NCI-H1694 (cell line): Measurements from ENCODE around the gene MTHFD1L.

Source experiments
- DNase-seq: peaks from one replicate; lab custom pipeline; 2025; lab: John Stamatoyannopoulos, UW

The MTHFD1L gene

DNA sequence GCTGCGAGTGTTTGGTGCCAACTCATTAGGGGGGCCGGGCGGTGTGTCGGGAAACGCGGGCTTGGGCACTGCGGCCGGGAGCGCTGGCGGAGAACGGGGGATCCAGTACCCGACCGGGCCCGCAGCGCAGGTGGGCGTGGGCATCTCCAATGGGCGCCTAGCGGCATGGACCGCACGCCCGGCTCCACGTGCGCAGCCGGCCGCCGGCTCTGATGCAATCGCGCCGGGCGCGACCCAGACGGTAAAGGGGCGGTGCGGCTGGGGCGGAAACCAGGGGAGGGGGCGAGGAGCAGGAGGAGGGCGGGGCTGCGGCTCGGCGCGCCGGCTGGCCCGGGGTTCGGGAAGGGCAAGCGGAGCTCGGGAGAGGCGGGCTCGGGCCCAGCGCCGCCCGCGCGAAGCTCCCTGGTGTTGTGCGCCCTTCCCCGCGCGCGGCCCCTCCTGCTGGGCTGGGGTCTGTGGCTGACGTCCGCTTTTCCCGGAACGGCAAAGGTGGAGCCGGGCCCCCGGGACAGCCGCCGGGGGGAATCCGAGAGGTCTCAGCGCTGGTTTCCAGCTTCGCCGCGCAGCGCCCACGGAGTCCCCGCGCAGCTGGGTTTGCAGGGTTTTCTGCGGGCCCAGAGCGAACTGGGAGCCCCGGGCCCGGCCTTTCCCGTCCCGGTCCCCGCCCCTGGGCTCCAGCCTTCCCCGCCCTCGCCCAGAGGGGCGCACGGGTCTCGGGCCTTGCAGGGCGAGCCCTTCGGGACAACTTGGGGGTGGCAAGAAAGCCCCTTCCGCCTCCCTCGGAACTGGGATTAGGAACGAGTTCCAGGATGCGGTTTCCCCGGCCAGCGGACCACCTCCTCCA is 867 bp downstream of the MTHFD1L start:
- DNase-seq: peak; percentile 17

DNA sequence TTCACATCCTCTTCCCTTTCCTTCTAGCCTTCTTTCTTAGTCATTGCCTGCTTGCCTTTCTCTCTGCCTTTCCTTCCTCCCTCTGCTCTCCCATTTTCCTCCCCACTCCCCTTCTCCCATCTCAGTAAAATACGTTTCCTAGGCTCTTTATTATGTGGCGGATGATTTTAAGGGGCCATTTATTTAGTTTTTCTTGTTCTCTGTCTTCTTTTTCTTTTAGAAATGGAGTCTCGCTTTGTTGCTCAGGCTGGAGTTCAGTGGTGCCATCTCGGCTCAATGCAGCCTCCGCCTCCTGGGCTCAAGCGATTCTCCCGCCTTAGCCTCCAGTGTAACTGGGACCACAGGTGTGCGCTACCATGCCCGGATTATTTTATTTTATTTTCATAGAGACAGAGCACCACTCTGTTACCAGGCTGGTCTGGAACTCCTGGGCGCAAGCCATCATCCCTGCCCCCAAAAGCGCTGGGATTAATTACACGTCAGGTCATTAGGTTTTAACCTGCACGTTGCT is 1.5 kb downstream of the MTHFD1L start:
- no peak for DNase-seq

DNA sequence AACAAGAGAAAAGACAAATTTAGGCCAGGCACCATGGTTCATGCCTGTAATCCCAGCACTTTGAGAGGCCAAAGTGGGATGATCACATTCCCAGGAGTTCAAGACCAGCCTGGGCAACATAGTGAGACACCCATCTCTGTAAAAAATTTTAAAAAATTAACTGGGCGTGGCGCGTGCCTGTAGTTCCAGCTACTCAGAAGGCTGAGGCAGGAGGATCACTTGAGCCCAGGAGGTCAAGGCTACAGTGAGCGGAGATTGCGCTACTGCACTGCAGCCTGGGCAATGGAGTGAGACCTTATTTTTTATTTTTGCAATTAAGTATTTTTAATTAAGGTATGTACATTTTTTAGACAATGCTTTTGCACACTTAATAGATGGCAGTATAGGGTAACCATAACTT is 3.3 kb downstream of the MTHFD1L start:
- no peak for DNase-seq

DNA sequence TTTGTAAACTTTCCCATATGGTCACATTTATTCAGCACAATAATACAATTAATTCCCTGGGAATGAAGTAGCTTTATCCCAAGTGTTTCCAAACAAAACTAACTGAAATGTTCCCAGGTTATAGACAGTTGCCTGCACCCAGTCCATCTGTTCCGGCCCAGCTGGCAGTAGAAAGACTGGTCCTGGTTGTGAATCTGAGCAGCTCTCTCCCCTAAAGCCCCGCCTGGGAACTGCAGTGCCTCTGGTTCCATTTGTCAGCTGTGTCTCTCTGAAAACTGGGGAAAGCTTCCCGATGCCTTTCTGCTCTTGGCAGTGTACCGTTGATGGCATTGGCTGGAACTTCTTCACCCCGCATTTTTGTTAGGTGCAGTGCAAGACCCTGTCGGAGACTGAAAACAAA is 8.7 kb downstream of the MTHFD1L start:
- peak; percentile 76 for DNase-seq

DNA sequence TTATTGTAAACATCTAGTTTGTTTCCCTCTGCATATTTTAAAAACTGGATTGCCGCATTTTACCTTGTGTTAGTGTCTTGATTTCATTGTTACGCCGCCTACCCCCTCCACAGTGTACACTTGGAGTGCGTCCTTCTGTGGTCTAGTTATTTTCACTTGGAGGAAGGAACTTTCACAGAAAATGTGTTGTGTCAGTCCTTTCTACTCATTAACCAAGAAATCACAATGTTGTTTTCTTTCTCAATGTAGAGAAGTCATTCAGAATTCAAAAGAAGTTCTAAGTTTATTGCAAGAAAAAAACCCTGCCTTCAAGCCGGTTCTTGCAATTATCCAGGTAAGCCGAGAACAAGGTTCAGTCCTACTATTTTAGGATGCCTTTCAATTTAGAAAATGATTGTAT is 10.3 kb downstream of the MTHFD1L start:
- no peak for DNase-seq

DNA sequence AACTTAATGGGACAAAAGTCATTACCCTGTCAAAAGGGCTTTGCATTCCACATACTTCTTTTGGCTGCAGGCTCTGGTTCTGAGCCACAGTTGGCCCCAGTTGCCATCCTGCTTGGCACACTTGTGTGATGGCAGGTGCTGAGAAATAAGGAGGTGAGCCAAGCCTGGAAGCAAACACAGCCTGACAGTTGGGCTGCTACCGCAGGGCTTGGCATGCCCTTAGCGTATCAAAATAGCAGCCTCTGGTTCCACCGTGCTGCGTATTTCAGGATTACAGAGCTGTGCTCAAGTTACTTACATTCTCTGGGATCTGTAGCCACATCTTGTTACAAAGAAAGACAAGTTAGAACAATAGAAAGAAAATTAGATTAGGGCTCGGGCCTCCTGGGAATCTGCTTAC is 11.1 kb downstream of the MTHFD1L start:
- peak; percentile 73 for DNase-seq

DNA sequence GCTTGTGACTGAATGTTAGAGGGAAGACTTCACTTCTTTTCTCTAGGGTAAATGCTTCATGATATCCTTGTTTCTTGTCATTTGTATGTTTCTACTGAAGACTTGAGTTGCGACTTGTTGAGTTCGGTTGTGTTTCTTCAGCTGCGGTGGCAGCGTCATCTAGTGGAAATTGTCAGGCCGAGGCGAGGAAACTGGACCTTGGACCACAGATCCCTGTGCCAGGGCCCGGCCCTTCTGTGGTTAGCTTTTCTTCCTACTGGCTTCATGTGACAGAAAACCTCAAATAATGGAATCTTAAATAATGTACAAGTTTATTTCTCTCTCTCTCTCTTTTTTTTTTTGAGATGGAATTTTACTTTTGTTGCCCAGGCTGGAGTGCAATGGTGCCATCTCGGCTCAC is 12.4 kb downstream of the MTHFD1L start:
- no peak for DNase-seq

DNA sequence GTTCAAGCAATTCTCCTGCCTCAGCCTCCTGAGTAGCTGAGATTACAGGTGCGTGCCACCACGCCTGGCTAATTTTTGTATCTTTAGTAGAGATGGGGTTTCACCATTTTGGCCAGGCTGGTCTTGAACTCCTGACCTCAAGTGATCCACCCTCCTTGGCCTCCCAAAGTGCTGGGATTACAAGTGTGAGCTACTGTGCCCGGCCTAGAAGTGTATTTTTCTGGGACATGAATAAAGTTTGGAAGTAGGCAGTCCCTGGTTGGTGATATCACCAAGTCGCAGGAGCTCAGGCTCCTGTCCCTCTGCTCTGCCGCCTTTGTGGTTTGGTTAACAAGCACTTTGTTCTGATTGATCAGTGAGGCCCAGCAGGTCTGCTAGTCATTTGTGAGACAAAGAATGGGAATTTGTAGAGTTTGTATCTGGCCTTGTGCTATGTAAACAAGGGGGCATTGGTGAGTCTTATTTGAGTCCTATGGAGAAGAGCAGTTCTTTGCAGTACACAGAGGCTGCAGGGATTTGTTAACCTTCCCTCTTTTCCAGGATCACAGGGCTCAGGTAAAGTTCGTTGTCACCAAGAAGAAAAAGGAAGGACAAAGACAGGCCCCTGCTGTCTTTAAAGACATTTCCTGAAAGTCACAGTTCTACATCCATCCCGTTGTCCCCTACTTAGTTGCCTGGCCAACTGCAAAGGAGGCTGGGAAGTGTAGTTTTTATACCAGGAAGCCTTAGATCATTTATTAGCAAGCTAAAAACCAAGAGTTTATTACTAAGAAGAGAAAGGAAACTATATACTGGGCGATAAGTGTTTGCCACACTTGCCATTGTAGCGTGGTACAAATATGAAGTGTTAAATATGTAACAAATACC is 13.1 kb downstream of the MTHFD1L start:
- DNase-seq: no peak

DNA sequence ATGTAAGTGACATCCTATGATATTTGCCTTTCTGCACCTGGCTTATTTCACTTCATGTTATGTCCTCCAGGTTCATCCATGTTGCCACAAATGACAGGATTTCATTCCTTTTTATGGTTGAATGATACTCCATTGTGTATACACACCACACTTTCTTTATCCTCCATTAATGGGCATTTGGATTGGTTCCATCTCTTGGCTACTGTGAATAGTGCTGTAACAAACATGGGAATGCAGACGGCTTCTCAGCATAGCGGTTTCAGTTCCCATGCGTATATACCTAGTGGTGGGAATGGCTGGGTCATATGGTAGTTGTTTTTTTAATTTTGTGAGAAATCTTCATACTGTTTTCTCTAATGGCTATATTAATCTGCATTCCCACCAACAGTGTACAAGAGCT is 14.8 kb downstream of the MTHFD1L start:
- DNase-seq: no peak

DNA sequence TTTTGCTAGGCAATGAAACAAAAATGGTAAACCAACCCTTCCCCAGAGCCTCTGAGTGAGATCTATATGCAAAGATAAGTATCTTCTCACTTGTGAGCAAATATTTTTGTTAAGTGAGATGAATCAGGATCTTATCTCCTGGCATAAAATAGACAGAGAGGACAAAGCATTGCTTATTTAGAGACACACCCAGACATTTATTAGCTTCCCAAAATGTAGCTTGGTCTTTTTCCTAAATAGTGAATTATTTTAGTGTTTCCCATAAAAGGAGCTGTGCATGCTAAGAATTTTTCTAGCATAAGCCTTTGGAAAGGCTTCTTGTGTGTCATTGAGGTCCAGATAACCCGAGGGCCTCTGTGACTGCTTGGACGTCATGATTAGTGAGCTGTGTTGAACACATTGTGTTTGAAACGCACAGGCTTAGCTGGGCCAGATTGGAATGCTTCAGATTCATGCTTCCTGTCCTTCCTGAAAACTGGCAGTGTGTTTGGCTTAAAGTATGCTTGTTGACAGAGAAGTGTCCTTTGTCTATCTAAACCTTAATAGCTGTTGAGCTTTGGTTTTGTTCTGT is 16.5 kb downstream of the MTHFD1L start:
- DNase-seq: no peak

DNA sequence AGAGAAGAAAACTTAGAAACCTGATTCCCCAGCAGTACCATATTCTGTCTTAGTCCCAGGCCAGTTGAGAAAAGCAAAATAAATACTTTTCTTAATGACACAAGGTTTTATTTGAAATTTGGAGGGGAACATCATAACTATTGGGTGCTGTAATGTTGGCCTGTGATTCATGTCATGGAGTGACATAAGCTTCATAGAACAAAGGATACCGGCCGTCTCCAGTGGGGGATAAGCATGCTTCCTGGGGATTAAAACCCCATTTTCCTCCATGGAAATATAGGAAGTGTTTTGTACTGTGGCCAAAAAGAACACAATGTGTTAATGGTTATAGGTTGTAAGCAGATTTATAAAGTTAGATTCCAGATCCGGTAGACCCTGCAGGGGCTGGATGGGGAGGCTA is 18.0 kb downstream of the MTHFD1L start:
- DNase-seq: no peak

DNA sequence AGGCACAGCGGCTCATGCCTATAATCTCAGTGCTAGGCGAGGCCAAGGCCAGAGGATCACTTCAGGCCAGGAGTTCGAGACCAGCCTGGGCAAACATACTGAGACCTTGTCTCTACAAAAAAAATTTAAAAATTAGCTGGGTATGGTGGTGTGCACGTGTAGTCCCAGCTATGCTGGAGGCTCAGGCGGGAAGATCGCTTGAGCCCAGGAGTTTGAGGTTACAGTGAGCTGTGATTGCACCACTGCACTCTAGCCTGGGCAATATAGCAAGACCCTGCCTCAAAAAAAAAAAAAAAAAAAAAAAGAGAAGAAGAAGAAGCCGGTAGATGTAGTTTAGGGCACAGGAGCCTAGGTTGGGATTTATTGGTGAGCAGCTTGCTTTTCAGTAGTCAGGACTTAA is 20.7 kb downstream of the MTHFD1L start:
- no peak for DNase-seq

DNA sequence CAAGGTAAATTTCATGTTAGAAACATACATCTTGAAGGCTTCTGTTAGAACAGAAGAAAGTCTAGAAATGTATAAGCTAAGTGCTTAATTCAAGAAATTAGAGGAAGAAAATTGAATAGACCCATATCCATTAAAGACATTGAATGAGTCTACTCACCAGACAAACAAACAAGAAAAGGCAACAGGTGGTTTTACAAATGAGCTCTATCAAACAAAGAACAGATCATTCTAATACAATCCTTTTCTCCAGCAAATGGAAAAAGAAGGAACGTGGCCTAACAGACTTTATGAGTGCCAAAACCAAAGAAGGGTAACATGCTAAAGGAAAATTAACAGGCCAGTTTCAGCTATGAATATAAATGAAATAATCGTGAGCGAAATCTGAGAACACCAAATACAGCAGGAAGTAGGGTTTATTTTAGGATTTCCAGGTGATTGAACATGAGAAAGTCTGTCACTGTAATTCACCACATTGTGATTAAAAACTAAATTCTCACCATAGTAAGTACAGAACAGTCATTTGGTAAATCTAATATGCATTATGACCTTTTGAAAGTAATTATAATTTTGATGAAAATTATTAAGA is 22.6 kb downstream of the MTHFD1L start:
- DNase-seq: no peak

DNA sequence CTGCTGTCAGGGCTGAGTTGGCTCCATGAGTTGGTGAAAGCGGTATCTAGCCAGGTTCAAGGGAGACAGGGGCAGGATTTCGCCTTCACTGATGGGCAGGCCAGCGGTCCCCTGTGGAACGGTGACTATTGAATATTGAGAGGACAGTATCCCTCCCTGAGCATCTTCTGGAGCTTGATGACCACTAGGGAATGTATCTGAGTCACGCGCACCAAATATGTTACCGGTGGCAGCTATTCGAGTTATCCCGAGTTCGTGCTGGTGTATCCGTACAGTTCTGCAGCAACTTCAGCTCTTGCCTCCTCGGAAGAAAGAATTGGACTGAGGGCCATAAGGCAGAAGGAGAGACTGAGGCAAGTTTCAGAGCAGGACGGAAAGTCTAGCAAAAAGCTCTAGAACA is 24.8 kb downstream of the MTHFD1L start:
- DNase-seq: no peak

DNA sequence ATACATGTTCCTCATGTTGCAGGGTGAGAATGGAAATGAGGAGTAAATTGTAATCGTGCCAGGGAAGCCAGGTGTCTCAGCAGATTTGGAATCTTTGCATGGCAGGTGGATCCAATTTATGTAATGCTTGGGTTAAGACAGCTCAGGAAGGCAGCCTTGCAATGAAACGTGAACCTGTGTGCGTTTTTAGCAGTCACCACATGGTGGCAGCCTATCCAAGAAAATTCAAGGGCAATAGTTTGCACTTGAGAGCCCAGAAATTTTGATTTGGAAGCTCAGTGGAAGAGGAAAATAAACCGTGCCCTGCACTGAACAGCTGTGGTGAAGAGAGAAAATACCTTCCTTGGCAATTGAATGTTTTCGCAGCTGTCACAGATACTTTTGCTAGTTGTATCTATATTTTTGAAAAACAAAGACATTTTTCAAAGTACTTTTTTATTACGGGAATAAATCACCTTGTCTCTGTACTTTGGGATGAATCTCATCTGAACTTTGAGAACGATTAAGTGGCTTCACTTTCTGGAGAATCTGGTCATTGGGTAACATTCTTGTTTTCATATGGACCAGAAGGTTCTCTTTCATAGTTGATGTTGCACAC is 26.5 kb downstream of the MTHFD1L start:
- DNase-seq: peak; percentile 85

DNA sequence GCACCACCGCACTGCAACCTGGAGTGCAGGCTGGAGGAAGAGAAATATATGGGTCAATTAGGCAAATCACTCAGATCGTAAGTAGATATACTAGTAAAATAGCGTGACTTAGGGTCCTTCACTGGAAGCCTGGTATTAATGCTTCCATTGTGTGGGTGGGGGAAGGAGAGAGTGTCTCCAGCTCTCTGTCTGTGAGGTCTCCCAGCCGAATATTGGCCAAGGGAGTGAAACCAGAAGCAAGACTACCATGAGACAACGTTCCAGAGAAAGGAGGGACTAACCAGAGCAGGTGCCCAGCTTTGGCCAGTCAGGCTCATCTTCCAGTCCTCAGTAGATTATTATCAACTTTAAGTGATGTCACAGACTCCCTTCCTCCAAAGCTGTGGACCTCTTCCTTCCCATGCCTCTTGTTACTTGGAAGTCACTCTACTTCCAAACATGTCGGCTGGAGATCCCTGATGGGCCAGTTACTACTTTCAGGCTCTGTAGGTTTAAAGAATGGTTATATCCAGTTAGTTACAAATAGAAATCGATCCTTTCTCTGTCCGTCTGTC is 28.8 kb downstream of the MTHFD1L start:
- no peak for DNase-seq

DNA sequence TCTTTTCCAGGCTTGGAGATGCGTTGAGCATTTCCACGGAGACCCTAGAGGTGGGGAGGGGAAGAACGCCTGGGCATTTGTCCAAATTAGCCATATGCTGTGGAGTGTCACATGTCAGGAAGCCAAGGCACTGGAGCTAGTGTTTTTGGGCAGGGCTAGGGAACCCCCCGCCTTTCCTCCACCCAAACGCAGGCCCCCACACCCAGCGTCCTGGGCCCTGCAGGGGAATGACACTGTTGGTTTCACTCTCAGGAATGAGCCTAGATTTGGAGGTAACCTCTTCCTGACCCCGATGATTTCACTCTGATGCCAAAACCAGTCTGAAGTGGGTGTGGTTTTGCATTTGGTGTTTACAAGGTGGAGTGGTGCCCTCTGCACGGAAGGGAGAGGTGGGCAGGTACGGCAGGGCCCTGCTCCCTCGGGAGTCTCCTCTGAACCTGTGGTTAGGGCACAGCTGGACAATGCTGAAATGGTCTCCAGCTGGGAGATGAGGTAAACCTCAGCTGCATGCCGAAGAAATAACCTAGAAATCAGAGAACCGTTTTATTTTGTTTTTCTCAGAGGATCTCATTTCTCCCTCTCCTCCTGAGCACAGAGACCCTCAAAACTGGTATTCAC is 29.5 kb downstream of the MTHFD1L start:
- peak; percentile 80 for DNase-seq

DNA sequence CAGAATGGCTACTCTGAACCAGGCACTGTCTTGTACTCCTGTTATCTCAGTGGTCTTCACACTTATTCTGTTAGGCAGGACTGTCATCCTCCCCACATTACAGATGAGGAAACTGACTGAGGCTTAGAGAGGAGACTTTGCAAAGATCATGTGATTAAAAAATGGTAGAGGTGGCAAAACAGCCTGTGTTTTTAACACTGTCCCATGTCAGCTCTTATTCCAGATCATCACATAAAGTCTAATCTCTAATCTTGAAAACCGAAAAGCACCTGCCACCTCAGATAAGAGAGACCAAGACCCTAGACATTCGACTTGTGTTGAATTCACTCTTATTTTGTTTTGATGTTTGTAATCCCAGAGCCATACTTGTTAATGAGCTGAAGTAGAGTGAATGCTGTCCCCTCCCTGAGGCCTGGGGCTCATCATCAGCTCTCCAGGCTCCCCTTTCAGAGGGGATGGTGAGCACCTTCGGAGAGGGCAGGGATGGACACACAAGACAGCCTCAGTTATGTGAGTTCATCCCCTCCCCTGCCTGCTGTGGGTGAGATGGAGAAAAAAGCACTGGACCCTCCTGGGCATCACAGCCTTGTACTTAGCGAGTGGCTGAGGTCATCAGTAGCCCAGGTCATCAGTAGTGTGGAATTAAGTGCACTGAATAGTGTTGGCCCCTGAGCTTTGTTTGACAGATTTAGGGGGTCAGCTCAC is 30.6 kb downstream of the MTHFD1L start:
- DNase-seq: no peak

DNA sequence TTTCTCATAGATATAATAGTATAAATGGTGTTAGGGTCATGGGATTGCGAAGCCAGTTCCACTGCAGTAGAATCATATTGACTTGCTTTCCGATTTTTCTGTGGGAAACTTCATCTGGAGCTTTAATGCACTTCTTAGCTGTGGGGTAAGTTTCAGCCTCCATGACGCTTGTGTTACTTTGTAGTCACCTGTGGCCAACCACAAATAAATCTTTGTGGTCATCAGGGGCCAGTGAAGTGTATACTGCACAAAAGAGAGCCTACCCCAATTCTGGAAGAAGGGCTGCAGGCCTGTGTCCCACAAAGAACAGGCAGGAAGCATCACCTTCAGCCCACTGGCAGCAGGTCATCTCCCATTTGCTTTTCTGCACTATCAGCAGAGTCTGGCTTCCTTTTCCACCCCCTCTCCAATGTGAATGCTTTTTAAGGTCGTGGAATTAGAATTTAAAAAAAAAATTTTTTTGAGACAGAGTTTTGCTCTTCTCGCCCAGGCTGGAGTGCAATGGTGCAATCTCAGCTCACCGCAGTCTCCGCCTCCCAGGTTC is 32.0 kb downstream of the MTHFD1L start:
- no peak for DNase-seq
